ENCODE data around the gene MYG1.

MYG1 gene

GRCh38 chr12:53345486-53346188 is 46.1 kb downstream of the MYG1 start:
- no peak overlapping the region; the same call in 1 of the 2 replicates for H3K4me3 ChIP-seq (ENCODE audit: low read length)
- TF ChIP-seq ZNF274 (IDR thresholded peaks at IDR 0.05; ENCODE audit: low read depth, low read length) = no peak

- H3K4me3 ChIP-seq (ENCODE audit: low read length) = no peak overlapping the region
- no peak for TF ChIP-seq ZNF274 (IDR thresholded peaks at IDR 0.05; ENCODE audit: low read depth, low read length)
Observed at GRCh38 chr12:53346491-53346890, 47.0 kb downstream of the MYG1 start.

GRCh38 chr12:53347905-53348304 is 48.4 kb downstream of the MYG1 start:
- TF ChIP-seq ZNF274 (IDR thresholded peaks at IDR 0.05; ENCODE audit: low read depth, low read length) = no peak

GRCh38 chr12:53352331-53353256 is 53.1 kb downstream of the MYG1 start:
- H3K4me3 ChIP-seq (ENCODE audit: low read length) = no peak overlapping the region
- TF ChIP-seq ZNF274 (IDR thresholded peaks at IDR 0.05; ENCODE audit: low read depth, low read length) = no peak

More at GRCh38 chr12:53347905-53348304, 48.4 kb downstream of the MYG1 start:
- H3K4me3 ChIP-seq (ENCODE audit: low read length) = no peak overlapping the region

GRCh38 chr12:53353257-53353655 is 53.8 kb downstream of the MYG1 start:
- no peak for TF ChIP-seq ZNF274 (IDR thresholded peaks at IDR 0.05; ENCODE audit: low read depth, low read length)
- no peak overlapping the region for H3K4me3 ChIP-seq (ENCODE audit: low read length)

GRCh38 chr12:53355121-53355520 is 55.6 kb downstream of the MYG1 start:
- H3K4me3 ChIP-seq (ENCODE audit: low read length) = no peak overlapping the region
- no peak for TF ChIP-seq ZNF274 (IDR thresholded peaks at IDR 0.05; ENCODE audit: low read depth, low read length)

Data from GM08714 (cell line).